Daoy (cell line): ENCODE measurements around the gene NR2F1. TPM values are rescaled to one million over a fixed set of nuclear protein-coding genes. Genes with fewer than 3 reads are reported as not detected.

Experiments
- DNase-seq: peaks from one replicate; pipeline ENCODE4 v3.0.0-alpha.2; 2015; ENCODE audit warnings: low read depth
- total RNA-seq: library from RNA; depleted of rRNA; stranded (reverse); fragments of >200 nt; shearing (Covaris generic); gene quantifications from 2 replicates; pipeline ENCODE4 v1.2.3, GENCODE V29; 2014

Gene NR2F1
- total RNA-seq, 1 experiment from 2014 or later, result 7.3 TPM

GRCh38 chr5:93590493-93590892 lies 7.5 kb downstream of the NR2F1 start:
- no peak for DNase-seq

GRCh38 chr5:93591323-93591945 lies 8.4 kb downstream of the NR2F1 start:
- DNase-seq, result no peak

DNA sequence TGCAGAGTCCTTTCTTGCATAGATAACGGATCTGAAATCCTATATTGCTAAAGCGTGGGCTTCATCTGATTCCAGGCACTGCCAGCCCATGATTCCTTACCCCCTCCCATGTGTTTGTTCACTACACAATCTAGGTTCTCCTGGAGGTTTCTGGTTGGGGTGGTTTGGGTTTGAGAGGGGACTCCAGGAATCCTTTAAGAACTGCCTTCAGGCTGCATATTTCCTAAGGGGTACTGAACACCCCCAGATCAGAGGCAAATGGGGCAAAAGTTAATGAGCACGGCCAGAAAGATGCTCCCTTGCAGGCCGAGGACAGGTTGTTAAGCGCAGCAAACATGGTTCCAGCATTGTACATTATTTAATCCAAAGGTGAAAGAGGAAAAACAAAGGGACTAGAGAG lies 9.9 kb downstream of the NR2F1 start:
- no peak for DNase-seq

DNA sequence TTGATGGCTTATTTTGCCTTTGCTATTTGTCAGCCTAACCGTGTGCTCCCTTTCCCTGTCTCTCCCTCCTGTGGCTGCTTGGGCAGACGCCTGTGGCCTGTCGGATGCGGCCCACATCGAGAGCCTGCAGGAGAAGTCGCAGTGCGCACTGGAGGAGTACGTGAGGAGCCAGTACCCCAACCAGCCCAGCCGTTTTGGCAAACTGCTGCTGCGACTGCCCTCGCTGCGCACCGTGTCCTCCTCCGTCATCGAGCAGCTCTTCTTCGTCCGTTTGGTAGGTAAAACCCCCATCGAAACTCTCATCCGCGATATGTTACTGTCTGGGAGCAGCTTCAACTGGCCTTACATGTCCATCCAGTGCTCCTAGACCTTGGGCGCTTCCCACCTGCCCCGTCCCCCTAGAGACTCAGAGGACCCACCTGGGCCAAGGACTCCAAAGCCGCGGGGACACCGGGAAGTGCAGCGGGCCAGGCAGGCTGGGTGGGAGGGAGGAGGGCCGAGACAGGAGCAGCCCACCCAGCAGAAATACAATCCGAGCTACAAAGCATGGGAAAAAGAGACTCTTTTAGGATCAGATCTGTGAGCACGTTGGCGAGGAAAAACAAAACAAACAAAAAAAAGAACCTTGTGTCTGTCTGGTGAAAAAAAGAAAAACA lies 10.6 kb downstream of the NR2F1 start:
- no peak for DNase-seq

DNA sequence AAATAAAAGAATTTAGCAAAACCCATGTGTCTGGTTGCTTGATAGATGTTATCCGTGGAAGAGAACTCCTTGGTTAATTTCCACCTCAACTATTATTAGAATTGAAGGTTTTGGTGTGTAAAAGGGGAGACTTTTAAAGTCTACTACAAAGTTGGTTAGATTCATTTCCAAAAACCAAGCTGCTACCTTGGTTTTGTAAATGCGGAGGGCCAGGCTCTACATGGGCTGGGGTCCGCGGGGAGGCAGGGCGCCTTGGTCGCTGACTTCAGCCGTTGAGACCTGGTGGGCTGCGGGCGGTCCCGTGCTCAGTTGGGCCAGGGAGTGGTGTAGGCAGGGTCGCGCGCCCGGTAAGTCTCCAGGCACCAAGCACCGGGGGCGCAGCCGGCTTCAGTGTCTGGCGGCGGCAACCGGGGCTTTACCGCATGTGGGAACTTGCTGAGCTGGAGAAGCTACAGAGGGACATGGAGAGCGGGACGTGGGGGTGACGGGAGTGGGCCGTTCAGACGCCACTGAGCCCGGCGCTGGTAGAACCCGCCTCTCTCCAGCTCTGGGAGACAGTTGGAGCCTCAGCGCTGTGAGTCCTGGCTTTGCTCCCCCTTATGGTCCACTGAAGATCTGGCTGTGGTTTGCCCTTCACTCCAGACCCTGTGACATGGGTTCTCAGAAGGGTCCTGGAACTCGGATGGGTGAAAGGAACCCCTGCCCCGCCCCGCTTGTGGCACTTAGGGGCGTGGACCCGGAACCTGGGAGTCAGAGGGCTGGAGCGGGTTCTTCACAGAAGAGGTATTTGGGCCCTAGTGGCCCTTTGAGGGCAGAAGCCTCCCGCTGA lies 11.8 kb downstream of the NR2F1 start:
- DNase-seq, result no peak

- no peak for DNase-seq
These were observed 12.6 kb downstream of the NR2F1 start for GRCh38 chr5:93595420-93596147.

- DNase-seq, result no peak
These were observed 13.3 kb downstream of the NR2F1 start for GRCh38 chr5:93596310-93596675.

- DNase-seq, result no peak
These were observed 13.9 kb downstream of the NR2F1 start for GRCh38 chr5:93596676-93597490.

DNA sequence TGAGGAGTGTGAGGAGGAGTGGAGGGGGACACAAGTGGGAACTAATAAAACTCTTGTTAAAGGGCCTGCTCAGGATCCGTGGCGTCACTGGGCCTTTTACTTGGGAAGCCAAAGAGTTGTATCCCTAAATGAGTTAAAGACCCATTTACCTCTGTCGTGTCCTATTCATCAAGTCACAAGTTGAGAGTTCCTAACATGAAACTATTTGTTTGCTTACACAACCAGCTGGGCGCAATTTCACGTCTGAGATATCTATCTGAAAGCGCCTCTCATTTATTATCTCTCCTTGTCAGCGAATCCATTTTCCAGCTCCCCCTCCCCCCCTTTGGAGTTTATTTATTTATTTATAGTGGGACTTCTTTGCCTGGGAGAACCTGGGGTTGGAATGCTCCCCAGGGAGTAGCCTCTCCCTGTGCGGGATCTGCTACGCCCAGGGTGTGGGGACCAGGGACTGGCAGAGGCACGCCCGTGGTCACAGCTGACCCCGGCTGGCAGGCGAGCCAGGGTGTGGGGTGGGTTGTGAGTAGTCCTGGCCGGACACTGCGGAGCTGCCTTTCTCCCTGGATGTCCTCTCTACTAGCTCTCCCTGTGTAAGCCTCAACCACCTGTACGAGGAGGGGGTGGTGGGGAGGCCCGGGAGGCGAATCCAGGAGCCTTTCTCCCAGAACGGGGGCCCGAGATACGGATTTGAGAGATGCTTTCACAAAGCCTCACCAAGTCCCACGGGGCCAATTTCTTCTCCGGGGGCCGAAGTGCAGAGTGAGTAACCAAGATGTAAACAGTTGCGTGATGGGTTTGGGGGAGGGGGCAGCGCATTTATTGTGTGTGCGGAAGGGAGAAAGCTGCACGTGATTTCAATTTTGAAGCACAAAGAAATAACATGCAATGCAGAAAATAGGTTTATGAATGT lies 15.3 kb downstream of the NR2F1 start:
- no peak for DNase-seq

DNA sequence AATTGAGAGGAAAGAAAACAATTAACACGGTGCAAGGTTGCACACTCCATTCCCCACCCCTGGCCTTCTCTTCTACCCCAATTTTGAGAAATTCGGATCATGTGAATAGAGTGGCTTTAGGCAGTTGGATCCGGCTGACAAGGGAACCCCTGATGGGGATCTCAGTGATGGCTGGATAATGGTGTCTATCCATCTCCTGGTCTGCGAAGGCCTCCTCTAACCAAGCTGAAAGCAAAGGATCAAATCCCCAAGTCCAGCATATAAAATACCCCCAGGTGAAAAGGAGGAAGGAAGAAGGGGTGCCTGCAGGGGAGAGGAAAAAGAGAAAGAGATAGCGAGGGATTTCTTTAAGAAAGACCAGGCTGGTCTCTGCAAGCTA lies 16.0 kb downstream of the NR2F1 start:
- DNase-seq, result no peak

DNA sequence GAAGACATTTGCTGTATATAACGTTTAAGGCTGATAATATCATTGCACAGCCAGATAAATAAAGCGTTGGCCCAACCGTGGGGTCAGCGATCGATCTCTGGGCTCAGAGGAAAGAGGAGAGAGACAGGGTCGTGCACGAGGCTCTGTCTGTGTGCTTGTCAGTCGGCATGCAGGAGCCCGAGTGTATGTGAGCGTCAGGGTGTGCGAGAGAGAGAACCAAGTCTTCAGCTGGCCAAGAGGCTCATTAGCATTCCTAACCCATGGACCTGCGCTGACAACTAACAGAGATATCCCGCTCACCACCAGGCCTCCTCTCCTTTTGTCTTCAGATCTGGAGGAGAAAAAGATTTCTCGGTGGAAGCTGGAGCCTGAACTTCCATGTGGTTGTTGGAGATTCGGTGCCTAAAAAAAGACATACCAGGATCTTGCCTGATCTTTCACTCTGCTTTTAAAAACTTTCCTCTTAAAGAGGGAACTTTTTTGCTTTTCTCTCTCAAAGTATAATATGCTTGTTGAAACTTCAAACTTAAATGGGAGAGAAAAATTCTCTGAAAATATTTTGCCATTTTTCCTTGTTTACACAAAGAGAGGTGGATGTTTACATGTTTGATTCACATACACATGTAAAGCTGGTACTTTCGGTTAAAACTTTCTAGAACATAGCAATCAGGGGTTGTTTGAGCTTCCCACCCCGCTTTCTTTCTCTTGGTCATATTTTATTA lies 16.5 kb downstream of the NR2F1 start:
- DNase-seq, result no peak

GRCh38 chr5:93600409-93601070 lies 17.5 kb downstream of the NR2F1 start:
- no peak for DNase-seq

DNA sequence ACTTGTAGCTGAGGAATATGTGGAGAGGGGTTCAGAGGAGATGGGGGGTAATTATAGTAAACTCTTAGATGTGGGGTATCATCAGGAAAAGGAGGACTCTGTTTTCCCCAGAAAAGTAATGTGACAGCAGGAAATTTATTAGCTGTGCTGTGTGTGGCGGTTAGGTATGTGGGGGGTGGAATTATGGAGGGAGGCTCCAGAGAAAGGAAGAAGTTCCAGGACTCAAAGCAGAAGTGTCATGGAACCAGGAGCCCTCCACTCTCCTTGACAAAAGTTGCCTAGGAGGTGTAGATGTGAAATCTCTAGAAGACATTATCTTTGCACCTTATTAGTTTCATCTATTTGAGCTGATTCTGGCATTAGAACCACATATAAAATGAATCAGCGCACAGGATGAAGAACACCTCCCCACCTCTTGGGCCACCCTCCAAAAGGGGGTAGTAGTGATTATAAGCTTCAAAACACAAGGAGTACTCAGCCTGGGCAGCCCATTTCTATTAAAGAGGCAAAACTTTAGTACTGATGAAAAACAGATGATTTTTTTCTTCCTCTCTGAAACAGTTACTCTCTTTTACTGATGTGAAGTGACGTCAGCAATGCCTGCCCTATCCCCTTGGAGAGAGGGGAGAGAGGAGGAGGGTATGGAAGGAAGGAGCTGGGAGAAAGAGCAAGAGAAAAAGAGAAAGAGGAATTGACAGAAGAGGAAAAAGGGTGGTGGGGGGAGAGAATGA lies 18.2 kb downstream of the NR2F1 start:
- DNase-seq, result no peak

GRCh38 chr5:93601802-93602155 lies 18.8 kb downstream of the NR2F1 start:
- no peak for DNase-seq

DNA sequence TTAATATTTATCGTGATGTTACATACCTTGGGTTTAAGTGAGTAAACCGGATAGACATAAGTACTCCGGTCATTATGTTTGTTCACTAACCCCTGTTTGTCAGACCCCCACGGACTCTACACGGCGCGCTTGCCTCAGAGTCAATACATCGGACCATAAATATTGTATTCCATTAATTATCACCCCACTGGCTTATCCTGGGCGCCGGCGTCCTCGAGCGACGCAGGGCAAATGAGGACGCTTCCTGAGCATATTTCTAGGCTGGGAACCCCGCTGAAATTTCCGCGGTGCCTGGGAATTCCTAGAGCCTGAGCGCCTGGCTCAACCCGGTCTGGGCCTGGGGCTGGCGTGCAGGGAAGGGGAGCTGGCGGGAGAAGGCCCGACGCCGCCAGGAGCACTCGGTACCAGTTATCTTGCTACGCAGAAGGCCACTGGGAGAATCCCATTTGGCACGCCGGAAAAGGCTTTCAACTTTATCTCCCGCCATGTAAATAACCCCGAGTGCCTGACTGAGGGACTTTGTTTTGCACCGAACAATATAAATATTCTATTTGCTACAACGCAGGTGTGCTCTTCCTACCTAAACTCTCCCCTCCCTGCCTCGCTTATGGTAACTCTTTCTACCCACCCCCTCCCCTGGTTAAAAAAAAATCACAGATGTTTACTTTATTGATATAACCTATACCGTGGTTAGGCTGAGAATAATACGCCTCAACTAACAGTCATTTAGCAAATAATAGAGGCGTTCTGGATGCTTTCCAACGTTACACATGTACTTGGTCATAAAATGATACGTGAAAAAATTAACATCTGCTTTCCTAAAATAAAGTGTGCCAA lies 19.4 kb downstream of the NR2F1 start:
- DNase-seq, result no peak

GRCh38 chr5:93603078-93603792 lies 20.2 kb downstream of the NR2F1 start:
- no peak for DNase-seq
